HG03159 (cell line): ENCODE data around the gene TAX1BP1.
"Not testable (repeated sequence)": the region's sequence is repeated elsewhere in the genome, so short reads cannot be mapped to it uniquely, and the experiment has no call there.

Source experiments
- ATAC-seq: cut with Tn5 transposase; IDR thresholded peaks from one replicate; pipeline ENCODE4 v1.9.1; 2021; ENCODE audit warnings: mild to moderate bottlenecking, moderate library complexity; ENCODE audit not compliant: unreplicated experiment

TAX1BP1 gene

GRCh38 chr7:27840760-27841364 lies 100.9 kb downstream of the TAX1BP1 start:
- ATAC-seq, result no peak

DNA sequence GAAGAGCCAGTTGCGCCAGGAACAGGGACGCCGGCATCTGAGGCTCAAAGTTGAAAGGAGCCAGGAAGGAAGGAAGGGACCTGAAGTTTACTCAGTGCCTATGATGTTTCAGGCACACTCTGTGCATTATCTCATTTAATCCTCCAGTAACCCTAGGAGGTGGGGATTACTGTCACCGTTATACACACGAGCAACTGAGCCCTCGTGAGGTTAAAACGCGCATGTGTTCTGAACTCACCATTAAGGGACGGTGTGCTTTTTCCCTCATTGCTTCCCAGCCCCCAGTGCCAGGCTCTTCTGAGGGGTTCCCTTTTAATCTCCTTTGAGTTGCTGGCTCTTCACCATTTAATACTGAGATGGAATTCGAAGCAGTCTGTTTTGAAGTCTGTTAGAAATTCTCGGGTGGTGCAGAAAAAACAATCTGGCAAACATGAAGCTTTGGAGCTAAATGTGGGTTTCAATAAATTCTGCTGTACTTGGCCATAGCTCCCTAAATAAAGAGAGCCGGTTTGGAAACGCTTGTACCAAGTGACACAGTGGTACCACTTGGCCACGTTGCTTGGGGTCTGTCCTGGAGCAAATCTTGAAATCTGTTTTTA lies 102.2 kb downstream of the TAX1BP1 start:
- ATAC-seq, result no peak

GRCh38 chr7:27842851-27843250 lies 102.9 kb downstream of the TAX1BP1 start:
- ATAC-seq, result no peak

DNA sequence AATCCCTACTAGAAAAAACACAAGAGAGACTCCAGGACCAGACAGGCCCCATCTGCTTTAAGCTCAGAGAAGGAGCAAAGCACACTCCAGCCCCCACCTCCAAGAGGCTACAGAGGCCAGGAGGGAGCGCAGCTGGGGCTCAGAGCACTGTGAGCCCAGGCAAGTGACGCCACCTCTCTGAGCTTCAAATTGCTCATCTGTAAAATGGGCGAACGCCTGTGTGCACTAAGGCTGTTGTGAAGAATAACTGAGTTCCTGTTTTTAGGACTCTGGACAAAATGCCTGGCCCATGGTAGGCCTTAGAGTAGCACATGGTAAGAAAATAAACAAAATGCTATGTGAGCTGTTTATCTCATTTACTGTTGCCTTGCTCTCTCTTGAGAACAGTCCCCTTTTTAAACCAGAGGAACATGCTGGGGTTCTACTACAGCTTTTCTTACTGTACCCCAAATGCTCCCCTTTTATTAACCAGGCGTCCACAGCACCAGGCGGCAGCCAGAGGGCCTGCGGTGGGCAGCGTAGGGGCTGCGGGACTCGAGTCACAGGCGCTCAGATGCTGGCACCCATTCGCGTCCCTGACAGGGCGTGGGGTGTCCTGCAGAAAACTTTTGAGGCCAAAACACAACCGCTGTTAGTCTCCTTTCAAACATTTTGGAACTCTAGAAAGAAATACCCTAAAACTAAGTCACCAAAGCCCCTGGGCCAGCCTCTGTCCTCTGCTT lies 103.8 kb downstream of the TAX1BP1 start:
- no peak for ATAC-seq

GRCh38 chr7:27846388-27846787 lies 106.4 kb downstream of the TAX1BP1 start:
- ATAC-seq, result no peak

- no peak for ATAC-seq
Observed at GRCh38 chr7:27850531-27850930, 110.6 kb downstream of the TAX1BP1 start.

- not testable (repeated sequence) for ATAC-seq
Observed at GRCh38 chr7:27856703-27857485, 116.9 kb downstream of the TAX1BP1 start.

DNA sequence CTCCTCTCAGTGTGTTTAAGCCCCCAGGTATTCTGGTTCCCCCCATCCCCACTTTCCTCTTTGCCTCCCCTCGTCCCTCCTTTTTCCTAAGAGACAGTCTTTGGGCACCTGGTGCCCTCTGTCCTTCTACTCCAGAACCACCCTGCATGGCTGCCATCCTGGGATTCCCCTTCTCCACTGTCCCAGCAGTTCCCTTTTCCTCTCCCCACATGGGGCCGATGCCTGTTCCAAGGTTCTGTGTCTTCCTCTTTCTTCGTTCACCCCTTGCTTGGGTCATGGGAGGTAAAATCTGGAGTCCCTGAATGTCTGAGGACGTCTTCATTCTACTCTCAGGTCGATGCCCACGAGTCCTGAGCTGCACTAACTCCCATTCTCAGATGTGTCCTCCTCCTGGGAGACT lies 120.8 kb downstream of the TAX1BP1 start:
- no peak for ATAC-seq

DNA sequence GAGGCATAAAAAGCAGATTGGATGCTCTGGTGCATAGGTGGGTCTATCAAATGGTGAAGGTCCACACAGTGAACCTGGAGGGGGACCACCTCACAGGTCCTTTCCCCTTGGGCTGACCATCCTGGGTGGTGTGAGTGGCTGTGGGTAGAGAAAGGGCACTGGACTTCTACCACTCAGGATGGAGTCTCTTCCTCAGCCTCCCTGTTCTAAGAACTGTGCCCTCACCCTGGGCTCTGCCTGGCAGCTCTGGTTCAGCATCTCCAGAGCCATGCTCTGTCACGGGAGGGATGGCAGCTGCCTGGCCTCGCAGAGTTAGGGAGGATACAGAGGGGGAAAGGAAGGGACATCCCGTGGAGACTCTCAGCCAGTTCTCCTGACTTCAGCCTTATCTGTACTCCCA lies 121.8 kb downstream of the TAX1BP1 start:
- no peak for ATAC-seq

- no peak for ATAC-seq
Observed at GRCh38 chr7:27863880-27864279, 123.9 kb downstream of the TAX1BP1 start.

- no peak for ATAC-seq
Observed at GRCh38 chr7:27866256-27866655, 126.3 kb downstream of the TAX1BP1 start.

- ATAC-seq, result no peak
Observed at GRCh38 chr7:27866828-27867672, 127.1 kb downstream of the TAX1BP1 start.

GRCh38 chr7:27868131-27868550 lies 128.2 kb downstream of the TAX1BP1 start:
- ATAC-seq, result no peak

GRCh38 chr7:27869056-27869455 lies 129.1 kb downstream of the TAX1BP1 start:
- ATAC-seq, result no peak

DNA sequence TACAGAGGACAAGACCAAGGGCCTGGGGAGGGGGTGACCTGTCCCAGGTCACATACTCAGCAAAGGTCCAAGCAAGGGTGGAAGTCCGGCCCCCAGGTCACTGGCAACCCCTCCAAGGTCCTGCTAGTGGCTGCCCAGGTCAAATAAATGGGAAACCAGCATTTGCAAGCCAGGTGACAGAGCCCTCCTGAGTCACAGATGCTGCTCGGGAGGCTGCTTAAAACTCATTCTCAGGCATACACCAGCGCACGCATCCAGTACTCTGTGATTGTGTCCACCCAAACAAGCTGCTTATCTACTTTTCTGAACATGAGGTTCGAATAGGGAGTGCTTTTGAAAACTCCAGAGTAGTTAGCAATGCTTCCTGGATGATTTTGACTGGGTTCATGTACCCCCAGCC lies 130.6 kb downstream of the TAX1BP1 start:
- ATAC-seq, result no peak

DNA sequence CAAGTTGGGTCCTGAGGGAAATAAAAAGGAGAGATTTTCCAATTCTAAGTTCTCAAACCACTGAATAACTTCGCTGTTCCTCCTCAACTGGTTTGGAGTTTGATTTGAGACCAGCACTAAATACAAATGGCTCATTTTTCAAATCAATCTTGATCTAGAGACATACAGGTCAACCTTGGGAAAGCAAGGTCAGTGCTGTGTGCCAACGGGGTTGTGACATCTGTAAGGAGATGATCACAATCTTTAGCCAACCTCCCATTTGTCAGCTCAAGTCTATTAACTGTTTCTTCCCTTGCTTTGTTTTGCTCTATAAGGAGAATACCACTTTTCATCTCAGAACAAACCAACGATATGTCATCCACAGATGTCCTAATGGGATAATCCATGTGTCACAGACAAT lies 131.1 kb downstream of the TAX1BP1 start:
- no peak for ATAC-seq

- no peak for ATAC-seq
Observed at GRCh38 chr7:27871866-27872265, 131.9 kb downstream of the TAX1BP1 start.

DNA sequence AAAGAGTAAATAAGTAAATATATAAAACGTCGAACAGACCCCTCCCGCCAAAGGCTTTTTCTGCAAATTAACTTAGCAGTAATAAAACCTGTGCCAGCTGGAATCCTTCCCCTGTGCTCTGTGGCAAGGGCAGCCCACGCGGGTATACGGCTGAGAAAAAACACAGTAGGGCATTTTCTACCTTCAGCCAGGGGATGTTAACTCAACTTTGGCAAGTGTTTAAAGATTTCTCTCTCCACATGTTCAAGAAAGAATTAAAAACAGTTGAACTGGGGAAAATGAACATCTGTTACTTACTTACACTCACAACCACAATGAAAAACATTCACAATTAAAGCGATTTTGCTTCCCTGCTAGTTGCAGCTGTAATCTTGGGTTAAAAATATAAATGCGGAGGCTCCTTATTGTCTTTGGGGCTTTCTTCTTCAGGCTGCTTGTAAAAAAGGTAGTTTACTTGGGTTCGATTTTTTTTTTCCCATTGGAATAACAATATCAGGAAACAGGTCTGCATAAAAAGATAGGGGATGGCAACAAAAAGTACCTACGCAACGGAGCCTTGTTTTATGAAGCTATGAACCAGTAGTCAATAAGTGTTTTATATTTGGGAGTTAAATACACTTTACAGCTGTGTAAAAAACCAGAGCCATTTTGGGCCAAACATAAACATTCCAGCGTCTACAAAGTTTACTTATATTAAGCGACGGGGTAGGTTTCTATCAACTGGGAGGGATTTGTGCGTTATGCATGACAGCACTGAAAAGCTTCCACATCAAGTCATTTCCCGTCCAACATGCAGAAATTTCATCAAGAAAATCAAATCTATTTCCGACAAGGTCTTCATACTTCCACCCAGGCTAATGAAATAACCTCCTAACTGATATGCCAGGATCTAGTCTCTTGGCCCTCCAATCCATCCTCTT lies 132.7 kb downstream of the TAX1BP1 start:
- no peak for ATAC-seq
